HepG2 (cell line): Measurements from ENCODE around the gene UBE2O. TPM values are rescaled to one million over a fixed set of nuclear protein-coding genes. Genes with fewer than 3 reads are reported as not detected.
A peak's percentile ranks its signal among the peaks of the same experiment; 100 is the strongest.

ENCODE experiments used
- BRD4 ChIP-seq: sonication (generic); formaldehyde crosslinking; IDR thresholded peaks from 2 replicates; pipeline ENCODE4 v1.4.0; 2020; ENCODE audit warnings: missing genetic modification reagents
- GATA4 ChIP-seq: sonication (generic); IDR thresholded peaks from 2 replicates; pipeline ENCODE4 v1.6.1; 2016; ENCODE audit warnings: antibody characterized with exemption, low read depth, borderline replicate concordance
- HNF1B ChIP-seq: sonication (generic); formaldehyde crosslinking; IDR thresholded peaks from 2 replicates; pipeline ENCODE4 v1.5.1; 2020; ENCODE audit warnings: mild to moderate bottlenecking, moderate library complexity, missing genetic modification reagents
- KDM2A ChIP-seq: sonication (generic); formaldehyde crosslinking; IDR thresholded peaks from 2 replicates; pipeline ENCODE4 v1.4.0; 2020; ENCODE audit warnings: low read depth, missing genetic modification reagents, borderline replicate concordance
- LRRFIP1 ChIP-seq: sonication (generic); formaldehyde crosslinking; conservative IDR thresholded peaks from 2 replicates; pipeline ENCODE4 v1.4.0; 2020; ENCODE audit warnings: missing genetic modification reagents
- NR2F1 ChIP-seq, 2 experiments: fragments of 450-650 bp in 1 of 2; formaldehyde crosslinking in 1 of 2; IDR thresholded peaks; 2 replicates each; pipeline versions ENCODE4 v1.5.0 to v1.6.1; 2016 to 2020; ENCODE audit warnings: mild to moderate bottlenecking in 1 of 2, missing compliant biosample characterization in 1 of 2, missing genetic modification reagents in 1 of 2, moderate library complexity in 1 of 2
- POGK ChIP-seq: sonication (generic); formaldehyde crosslinking; conservative IDR thresholded peaks from 2 replicates; pipeline ENCODE4 v1.8.0; 2022; ENCODE audit warnings: mild to moderate bottlenecking, moderate library complexity, missing genetic modification reagents
- SKIL ChIP-seq: sonication (generic); formaldehyde crosslinking; IDR thresholded peaks from 2 replicates; pipeline ENCODE4 v1.8.0; 2022; ENCODE audit warnings: missing genetic modification reagents, mild to moderate bottlenecking, moderate library complexity, borderline replicate concordance
- SOX6 ChIP-seq, 2 experiments: fragments of 450-650 bp in 1 of 2; sonication (generic) in 1 of 2; formaldehyde crosslinking in 1 of 2; IDR thresholded peaks; 2 replicates each; pipeline versions ENCODE4 v1.4.0 to v1.6.1; 2017 to 2020; ENCODE audit warnings: antibody characterized with exemption in 1 of 2, mild to moderate bottlenecking in 1 of 2, missing genetic modification reagents in 1 of 2
- SP5 ChIP-seq: IDR thresholded peaks from 2 replicates; pipeline ENCODE4 v1.6.1; 2016; ENCODE audit warnings: low read depth, borderline replicate concordance
- TAF1 ChIP-seq: sonication (generic); formaldehyde crosslinking; IDR thresholded peaks from 2 replicates; pipeline ENCODE4 v1.4.0; 2020; ENCODE audit warnings: missing genetic modification reagents
- THAP8 ChIP-seq: sonication (generic); formaldehyde crosslinking; IDR thresholded peaks from 2 replicates; pipeline ENCODE4 v1.5.1; 2020; ENCODE audit warnings: missing genetic modification reagents, mild to moderate bottlenecking, borderline replicate concordance
- TSC22D2 ChIP-seq: sonication (generic); formaldehyde crosslinking; IDR thresholded peaks from 2 replicates; pipeline ENCODE4 v1.5.1; 2020; ENCODE audit warnings: missing genetic modification reagents, mild to moderate bottlenecking, borderline replicate concordance
- ZBTB14 ChIP-seq: sonication (generic); formaldehyde crosslinking; IDR thresholded peaks from 2 replicates; pipeline ENCODE4 v1.4.0; 2020; ENCODE audit warnings: missing genetic modification reagents
- ZFY ChIP-seq: sonication (generic); formaldehyde crosslinking; IDR thresholded peaks from 2 replicates; pipeline ENCODE4 v1.4.0; 2020; ENCODE audit warnings: missing genetic modification reagents
- ZNF709 ChIP-seq: sonication (generic); formaldehyde crosslinking; IDR thresholded peaks from 2 replicates; pipeline ENCODE4 v1.5.0; 2020; ENCODE audit warnings: mild to moderate bottlenecking, missing genetic modification reagents
- ZNF740 ChIP-seq: sonication (generic); formaldehyde crosslinking; IDR thresholded peaks from 2 replicates; pipeline ENCODE4 v1.4.0; 2020; ENCODE audit warnings: missing genetic modification reagents
- ZSCAN21 ChIP-seq: sonication (generic); formaldehyde crosslinking; IDR thresholded peaks from 2 replicates; pipeline ENCODE4 v1.8.0; 2022; ENCODE audit warnings: mild to moderate bottlenecking, missing genetic modification reagents, moderate library complexity, borderline replicate concordance
- polyA plus RNA-seq, 8 experiments: library from polyadenylated mRNA; depleted of rRNA in 3 of 8; stranded (reverse) in 7 of 8; unstranded in 1 of 8; fragments of >200 nt; fragmentation: Illumina TruSeq in 4 of 8; extraction: Trizol in 4 of 8; gene quantifications; 2 replicates each; pipeline versions ENCODE4 v1.2.1 to v1.2.3, GENCODE V29; 2011 to 2016; ENCODE audit warnings: low read depth in 4 of 8, missing spikeins in 1 of 8, mixed read lengths in 1 of 8; ENCODE audit not compliant: insufficient read depth in 1 of 8
- total RNA-seq, 5 experiments: library from RNA; depleted of rRNA; stranded (reverse); fragments of >200 nt; fragmentation: Illumina TruSeq; extraction: Trizol; gene quantifications; 2 replicates each; pipeline ENCODE4 v1.2.3, GENCODE V29; 2016; ENCODE audit warnings: low read depth in 1 of 5

The UBE2O gene
- total and polyA plus RNA-seq, 2 of the 13 experiments (the other 11 are each of a cell fraction or from before 2014, with no cell fraction given) = 21.5 to 23.5 TPM

- no peak for TF ChIP-seq LRRFIP1
- no peak for TF ChIP-seq HNF1B (CRISPR knock-in tag)
- no peak for TF ChIP-seq ZNF740 (CRISPR knock-in tag)
- no peak for TF ChIP-seq SKIL (CRISPR knock-in tag)
- no peak for TF ChIP-seq ZSCAN21 (CRISPR knock-in tag)
- TF ChIP-seq SP5 (CRISPR knock-in tag) = no peak
- TF ChIP-seq KDM2A = peak; percentile 25; the same call in 1 of the 2 replicates
- TF ChIP-seq BRD4 (CRISPR knock-in tag) = no peak
- no peak for TF ChIP-seq TSC22D2 (CRISPR knock-in tag)
- peak; percentile 87 for TF ChIP-seq GATA4
- TF ChIP-seq ZFY (CRISPR knock-in tag) = peak; percentile 34; the same call in 1 of the 2 replicates
- no peak for TF ChIP-seq ZBTB14 (CRISPR knock-in tag)
- TF ChIP-seq THAP8 (CRISPR knock-in tag) = no peak
- TF ChIP-seq NR2F1 (CRISPR knock-in tag; IDR thresholded peaks at IDR 0.05) = no peak
- no peak for TF ChIP-seq SOX6 (IDR thresholded peaks at IDR 0.05)
- TF ChIP-seq SOX6 (CRISPR knock-in tag; IDR thresholded peaks at IDR 0.05) = no peak; the same call in 1 of the 2 replicates
- TF ChIP-seq TAF1 (CRISPR knock-in tag) = peak; percentile 27; the same call in 1 of the 2 replicates
- TF ChIP-seq ZNF709 (CRISPR knock-in tag) = no peak
- TF ChIP-seq POGK (CRISPR knock-in tag) = no peak
These were observed 95.3 kb downstream of the UBE2O start (continued) for GRCh38 chr17:76357597-76358158.
